SK-N-DZ (cell line): ENCODE measurements around the gene C1orf232.

Experiments used
- DNase-seq: peaks from one replicate; pipeline ENCODE4 v3.0.0-alpha.2; 2015; ENCODE audit warnings: low spot score

Gene C1orf232

GRCh38 chr1:26180010-26180506 is 11.3 kb upstream of the C1orf232 start:
- no peak for DNase-seq

DNA sequence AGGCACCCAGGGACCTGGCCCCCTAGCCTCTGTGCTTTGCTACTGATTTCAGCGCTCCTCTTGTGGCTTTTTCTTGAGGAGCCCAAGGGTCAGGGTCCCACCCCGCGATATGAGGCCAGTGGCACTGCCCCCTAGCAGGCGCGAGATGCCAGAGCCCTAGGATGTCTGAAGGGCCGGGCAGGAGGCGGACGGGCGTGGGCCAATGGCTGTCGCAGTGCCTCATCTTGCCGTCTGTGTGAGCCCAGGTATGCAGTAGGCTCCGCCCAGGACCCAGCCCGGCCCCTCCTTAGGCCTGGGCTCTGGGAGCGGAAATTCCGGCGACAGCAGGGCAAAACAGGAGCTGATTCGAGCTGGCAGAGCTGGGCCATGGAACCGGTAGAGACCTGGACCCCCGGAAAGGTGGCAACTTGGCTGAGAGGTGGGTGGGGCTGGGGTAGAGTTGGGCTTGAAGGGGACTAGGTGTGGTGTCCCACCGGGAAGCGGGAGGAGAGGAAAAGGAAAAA is 8.5 kb upstream of the C1orf232 start, which contains the start of gene CNKSR1:
Gene CNKSR1 (plus strand): TSS at position 310 of the 503 bp plus-strand sequence. CDS start 57 bp downstream, at position 367.
- DNase-seq = no peak

GRCh38 chr1:26175346-26175745 is 6.6 kb upstream of the C1orf232 start:
- no peak for DNase-seq

- no peak for DNase-seq
These were observed 2.6 kb upstream of the C1orf232 start, which contains the start of gene ZNF593OS for GRCh38 chr1:26171084-26172072. Gene ZNF593OS (minus strand): TSS chr1:26171832. CDS start chr1:26171661, 171 bp downstream.

DNA sequence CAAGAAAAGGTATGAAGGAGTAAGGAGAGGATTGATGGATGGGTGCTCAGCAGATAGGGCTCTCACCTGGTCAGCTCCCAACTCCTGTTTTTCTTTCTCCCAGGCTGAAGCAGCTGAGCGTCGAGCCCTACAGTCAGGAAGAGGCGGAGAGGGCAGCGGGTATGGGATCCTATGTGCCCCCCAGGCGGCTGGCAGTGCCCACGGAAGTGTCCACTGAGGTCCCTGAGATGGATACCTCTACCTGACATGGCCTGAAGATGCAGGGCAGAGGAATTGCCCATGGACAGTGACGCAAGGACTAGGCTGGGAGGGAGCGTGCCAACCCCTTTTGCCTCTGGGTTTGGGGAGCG is 1.7 kb upstream of the C1orf232 start:
- DNase-seq = no peak

DNA sequence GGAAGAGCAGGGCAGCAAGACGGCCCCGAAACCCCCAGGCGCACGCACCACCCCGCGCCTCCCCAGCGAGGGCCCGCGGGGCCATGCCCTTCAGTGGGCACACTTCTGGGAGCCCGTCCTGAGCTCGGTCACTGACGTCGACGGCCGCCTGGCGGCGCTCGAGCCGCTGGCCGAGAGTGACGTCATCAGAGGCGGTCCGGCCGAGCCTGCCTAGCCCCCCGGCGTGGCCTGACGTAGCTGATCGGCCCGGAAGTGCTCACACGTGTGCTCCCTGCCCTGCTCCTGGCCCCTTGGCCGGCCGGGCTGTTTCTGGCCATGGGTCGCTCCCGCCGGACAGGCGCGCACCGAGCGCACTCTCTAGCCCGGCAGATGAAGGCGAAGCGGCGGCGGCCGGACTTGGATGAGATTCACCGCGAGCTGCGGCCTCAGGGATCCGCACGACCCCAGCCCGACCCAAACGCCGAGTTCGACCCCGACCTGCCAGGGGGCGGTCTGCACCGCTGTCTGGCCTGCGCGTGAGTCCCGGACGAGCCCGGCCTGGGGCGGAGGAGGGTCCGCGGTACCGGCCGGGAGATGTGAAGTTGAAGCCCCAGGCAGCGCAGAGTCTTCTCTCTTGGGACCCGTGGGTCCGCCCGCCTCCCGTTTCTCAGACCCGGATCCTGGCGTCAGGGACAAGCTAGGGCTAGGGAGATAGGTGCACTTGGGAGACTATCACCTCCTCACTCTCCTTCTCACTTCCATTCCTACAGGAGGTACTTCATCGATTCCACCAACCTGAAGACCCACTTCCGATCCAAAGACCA is 1.1 kb upstream of the C1orf232 start, which contains the start of gene ZNF593:
Gene ZNF593 (plus strand): TSS at position 240 of the 803 bp plus-strand sequence. CDS start 76 bp downstream, at position 316.
- peak; percentile 85 for DNase-seq

GRCh38 chr1:26169198-26169554 is 413 bp upstream of the C1orf232 start:
- DNase-seq = no peak

DNA sequence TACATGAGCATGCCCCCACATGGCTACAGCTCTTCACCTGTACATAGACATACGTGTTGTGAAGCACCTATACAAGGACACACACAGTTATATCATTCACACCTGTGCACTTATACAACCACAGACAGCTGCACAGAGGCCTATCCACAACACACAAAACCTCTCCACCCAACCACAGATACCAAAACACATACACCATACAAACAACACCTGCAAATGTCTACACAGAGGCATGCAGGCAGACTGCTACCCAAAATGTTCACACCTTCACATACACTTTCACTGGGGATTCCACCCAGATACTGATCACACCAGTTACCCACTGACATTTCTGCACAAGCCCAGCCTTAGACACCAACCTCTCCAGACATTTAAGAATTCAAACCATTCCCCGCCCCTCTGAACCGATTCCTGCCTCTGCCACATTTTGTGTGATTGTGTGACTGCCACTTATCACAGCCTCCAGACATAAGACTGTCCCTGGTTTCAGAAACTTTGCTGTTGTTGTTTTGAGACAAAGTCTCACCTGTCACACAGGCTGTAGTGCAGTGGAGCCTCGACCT is 2.0 kb downstream of the C1orf232 start:
- no peak for DNase-seq

DNA sequence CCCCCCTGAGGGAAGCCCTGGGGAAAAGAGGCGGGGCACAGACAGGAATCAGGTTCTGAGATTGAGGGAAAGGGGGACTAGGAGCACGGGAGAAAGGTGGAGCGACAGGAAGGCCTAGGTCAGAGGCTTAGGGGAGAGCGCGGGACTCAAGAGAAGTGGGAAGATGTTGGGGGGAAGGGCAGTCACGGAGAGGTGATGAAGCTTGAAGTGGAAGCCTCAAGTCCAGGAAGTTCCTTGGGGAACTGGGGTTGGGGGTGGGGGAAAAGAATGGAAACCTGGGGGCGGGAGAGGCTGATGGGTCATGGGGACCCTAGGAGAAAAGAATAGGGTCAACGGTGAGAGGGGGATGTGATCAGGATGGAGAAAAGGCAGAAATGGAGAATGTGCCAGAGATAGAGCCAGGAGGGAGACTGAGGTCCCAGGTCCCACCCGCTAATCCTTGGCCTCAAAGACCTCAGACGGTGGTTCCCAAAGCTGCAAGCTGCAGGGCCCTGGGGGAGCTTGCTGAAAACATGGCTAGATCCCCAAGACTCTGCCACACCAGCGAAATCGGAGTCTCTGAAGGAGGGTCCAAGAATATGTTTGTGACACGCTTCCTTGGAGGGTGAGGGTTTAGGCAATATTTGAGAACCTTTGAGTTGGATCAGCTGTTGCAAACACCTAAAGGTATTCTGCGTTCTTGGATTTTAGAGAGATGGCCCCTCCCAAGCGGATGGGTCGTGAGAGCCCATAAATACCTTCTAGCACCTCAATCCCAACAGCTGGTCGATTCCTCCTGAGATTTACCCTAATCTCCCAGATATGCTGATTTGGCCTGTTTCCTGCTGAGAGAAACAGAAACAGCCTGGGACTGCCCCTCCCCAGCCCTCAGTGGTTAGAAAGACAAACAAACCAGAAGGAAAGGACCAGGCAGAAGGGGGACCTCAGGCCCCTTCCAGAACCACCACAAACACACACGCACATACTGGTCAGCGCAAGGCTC is 3.6 kb downstream of the C1orf232 start:
- DNase-seq = no peak

DNA sequence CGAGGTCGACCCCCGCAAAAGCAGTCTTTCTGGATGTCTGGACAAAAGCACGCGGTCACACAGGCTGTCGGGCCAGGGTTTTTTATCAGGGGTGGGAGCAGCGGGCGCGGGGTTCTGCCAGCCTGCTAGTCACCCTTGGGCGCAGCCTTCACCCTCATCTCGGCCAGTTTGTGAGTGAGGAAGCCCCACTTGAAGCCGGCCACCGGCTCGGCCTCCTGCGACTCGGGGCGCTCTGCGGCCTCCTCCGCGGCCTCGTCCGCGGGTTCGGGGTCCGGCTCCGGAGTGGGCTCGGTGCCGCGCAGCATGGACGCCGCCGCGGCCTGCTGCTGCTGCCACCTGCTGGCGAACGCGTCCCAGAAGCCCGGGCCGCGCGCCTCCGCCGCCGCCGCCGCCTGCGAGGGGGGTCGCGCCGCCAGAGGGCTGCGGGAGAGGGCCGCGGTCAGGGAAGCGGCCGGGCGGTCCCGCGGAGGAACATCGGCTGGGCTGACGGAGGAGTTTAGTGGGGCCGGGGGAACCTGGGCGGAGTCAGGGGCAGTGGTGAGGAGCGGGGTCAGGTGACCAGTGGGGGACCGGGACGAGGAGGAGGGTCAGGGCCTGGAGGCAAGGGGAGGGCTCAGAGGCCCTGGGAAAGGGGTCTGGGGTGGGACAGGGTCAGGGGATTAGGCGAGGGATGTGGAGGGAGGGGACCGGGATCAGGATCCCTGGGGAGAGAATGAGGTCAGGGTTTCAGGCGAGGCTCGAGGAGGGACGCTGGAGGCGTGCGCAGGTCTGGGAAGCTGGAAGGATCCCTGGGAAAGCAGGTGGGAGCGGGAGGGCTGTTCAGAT is 4.5 kb downstream of the C1orf232 start:
- DNase-seq = no peak

- DNase-seq = no peak
These were observed 5.1 kb downstream of the C1orf232 start for GRCh38 chr1:26163684-26164035.

GRCh38 chr1:26162220-26162709 is 6.5 kb downstream of the C1orf232 start:
- no peak for DNase-seq

DNA sequence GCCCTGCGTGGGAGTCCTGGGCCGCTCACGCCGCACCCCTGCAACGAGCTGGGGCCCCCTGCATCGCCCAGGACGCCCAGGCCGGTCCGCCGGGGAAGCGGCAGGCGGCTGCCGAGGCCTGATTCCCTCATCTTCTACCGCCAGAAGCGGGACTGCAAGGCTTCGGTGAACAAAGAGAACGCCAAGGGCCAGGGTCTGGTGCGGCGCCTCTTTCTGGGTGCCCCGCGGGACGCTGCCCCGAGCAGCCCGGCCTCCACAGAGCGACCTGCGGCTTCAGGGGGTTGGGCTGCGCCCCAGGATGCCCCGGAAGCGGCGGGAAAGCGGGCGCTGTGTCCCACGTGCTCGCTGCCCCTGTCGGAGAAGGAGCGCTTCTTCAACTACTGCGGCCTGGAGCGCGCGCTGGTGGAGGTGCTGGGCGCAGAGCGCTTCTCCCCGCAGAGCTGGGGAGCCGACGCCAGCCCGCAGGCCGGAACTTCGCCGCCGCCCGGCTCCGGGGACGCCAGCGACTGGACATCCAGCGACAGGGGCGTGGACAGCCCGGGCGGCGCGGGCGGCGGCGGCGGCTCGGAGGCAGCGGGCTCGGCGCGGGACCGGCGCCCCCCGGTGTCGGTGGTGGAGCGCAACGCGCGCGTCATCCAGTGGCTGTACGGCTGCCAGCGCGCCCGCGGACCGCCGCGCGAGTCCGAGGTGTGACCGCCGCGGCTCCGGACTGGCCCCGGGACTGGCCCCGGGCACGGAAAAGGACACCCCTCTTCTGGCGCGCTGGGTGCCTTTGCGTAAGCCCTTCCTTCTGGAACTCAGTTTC is 7.1 kb downstream of the C1orf232 start:
- DNase-seq = peak; percentile 37

DNA sequence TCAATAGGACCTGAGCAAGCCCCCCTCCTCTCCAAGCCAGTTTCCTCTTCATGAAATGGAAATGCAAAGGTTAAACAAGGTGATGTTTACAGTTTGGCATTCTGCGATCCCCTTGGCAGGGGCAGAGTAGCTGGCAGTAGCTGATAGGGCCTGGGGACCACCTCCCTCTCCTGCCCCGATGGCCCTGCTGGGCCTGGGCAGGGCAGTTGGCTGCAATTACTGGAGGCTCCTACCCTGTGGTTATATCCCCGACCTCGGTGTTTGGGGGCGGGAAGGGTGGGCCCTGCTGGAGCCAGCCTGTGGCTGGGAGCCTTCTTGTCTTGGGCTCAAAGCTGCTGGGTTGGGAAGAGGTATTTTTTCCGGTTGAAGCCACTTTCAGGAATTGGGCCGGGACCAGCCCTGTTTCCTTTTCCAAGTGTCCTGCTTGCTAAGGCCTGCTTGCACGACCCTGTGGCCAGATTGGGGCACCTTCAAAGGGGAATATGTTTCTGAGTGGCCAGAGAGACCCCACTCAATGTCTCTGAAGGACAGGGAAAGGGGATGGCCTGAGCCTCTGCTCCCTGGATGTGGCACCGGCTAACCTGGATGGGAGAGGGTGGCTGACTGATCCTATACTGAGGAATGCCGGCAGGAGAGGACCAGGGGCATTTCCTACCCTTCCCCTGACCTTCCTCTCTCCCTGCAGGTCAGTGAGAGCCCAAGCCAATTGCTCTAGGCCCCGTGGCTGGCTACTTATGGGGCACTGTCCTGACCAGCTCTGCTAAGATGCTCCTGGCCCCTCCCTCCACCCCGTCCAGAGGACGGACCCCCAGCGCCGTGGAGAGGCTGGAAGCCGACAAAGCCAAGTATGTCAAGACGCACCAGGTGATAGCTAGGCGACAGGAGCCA is 8.0 kb downstream of the C1orf232 start:
- DNase-seq = no peak

DNA sequence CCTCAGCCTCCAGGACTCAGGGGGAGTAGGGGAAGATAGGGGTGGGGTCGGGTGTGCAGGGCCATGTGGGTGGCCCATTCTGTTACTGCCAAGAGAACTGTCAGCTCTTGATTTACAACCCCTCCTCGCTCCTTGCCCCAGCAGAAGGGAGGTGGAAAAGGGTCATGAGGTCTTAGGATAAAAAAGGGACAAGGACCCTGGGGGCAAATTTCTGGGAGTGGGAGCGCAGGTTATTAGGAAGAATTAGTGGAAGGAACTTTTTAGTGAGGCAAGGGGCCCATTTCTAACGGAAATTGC is 9.1 kb downstream of the C1orf232 start:
- DNase-seq = no peak

DNA sequence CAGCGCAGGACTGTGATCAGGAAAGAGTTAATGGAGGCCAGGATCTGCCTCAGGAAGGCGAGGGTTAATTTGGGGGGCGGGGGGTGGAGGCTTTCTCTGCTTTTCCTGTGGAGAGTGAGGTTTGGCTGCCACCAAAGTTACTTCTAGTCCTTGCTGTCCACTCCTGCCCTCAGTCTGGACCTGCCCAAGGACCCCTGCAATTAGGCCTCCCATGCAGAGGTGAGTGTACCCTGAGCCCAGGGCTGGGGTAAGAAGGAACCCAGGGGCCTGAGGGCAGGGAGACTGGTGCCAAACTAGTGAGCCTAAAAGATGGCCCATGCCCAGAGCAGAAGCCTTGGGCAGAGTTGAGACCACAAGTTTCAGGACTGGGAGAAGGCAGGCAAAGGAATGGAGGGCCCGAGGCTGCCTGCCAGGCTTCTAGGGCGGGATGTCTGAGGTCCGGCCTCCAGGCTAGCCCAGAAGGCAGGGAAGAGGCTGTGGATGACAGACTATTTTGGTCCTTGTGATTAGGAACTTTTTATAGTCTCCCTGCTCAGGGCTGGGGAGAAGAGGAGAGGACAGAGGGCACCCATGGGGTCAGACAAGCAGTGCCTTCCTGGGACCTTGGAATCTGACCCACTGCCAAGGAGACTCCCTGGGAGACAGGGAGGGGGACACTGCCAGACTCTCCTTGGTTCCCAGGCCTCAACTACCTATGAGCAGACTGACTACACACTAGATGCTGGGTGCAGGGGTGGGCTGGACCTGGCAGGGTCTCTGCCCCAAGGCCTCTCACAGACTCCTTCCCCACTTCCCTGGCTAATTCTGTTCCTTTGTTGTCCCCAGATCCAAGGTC is 9.6 kb downstream of the C1orf232 start, which contains the start of gene FAM110D:
Gene FAM110D (plus strand): TSS at position 172 of the 835 bp plus-strand sequence. CDS start 2,213 bp downstream, outside the sequence.
- no peak for DNase-seq
